Gastroesophageal sphincter (tissue), 3 donors: ENCODE results near the gene BMP7.
"Not testable (repeated sequence)": the region's sequence is repeated elsewhere in the genome, so short reads cannot be mapped to it uniquely, and the experiment has no call there.

Experiments
- EP300 ChIP-seq: sonication (generic); formaldehyde crosslinking; IDR thresholded peaks from one replicate; pipeline ENCODE4 v1.6.1; 2017; ENCODE audit warnings: antibody characterized with exemption, mild to moderate bottlenecking
- POLR2A ChIP-seq, 2 donors: fragments of 450-650 bp; IDR thresholded peaks; one replicate each; pipeline ENCODE4 v1.6.1; 2017; ENCODE audit warnings: antibody characterized with exemption in 2 of 2, mild to moderate bottlenecking in 2 of 2, moderate library complexity in 1 of 2
- POLR2AphosphoS5 ChIP-seq: sonication (generic); formaldehyde crosslinking; IDR thresholded peaks from one replicate; pipeline ENCODE4 v1.6.1; 2017; ENCODE audit warnings: antibody characterized with exemption
- TF ChIP-seq, protein P1 (sequence below), 4 experiments: fragments of 200-600 bp in 2 of 4; fragments of 450-650 bp in 2 of 4; sonication (generic) in 1 of 4; IDR thresholded peaks; one replicate each; pipeline ENCODE4 v1.5.1; 2017 to 2019; ENCODE audit warnings: antibody characterized with exemption in 4 of 4, mild to moderate bottlenecking in 2 of 4, moderate library complexity in 2 of 4

DNA sequence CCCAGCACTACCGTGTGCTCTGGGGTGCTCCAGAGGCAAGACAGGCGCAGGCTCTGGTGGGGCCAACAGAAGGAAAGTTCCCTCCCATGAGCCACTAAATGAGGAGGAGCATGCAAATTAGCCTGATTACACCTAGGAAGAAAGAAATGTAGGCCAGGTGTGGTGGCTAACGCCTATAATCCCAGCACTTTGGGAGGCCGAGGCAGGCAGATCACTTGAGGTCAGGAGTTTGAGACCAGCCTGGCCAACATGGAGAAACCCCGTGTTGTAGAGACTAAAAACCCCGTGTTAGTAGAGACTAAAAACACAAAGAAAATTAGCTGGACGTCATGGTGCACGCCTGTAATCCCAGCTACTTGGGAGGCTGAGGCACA, 75.2 kb downstream of the BMP7 start:
- TF ChIP-seq, protein P1, sequence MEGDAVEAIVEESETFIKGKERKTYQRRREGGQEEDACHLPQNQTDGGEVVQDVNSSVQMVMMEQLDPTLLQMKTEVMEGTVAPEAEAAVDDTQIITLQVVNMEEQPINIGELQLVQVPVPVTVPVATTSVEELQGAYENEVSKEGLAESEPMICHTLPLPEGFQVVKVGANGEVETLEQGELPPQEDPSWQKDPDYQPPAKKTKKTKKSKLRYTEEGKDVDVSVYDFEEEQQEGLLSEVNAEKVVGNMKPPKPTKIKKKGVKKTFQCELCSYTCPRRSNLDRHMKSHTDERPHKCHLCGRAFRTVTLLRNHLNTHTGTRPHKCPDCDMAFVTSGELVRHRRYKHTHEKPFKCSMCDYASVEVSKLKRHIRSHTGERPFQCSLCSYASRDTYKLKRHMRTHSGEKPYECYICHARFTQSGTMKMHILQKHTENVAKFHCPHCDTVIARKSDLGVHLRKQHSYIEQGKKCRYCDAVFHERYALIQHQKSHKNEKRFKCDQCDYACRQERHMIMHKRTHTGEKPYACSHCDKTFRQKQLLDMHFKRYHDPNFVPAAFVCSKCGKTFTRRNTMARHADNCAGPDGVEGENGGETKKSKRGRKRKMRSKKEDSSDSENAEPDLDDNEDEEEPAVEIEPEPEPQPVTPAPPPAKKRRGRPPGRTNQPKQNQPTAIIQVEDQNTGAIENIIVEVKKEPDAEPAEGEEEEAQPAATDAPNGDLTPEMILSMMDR (IDR thresholded peaks at IDR 0.05) = not testable (repeated sequence)
- not testable (repeated sequence) for TF ChIP-seq POLR2AphosphoS5; POLR2A (IDR thresholded peaks at IDR 0.05); EP300
